H1 (cell line): ENCODE data around the gene BCL2L1. TPM values are rescaled to one million over a fixed set of nuclear protein-coding genes. Genes with fewer than 3 reads are reported as not detected.

Experiments
- CTCF ChIA-PET: fragments of 300-600 bp; sonication (Branson Sonifier 250); formaldehyde crosslinking; loops from one replicate; lab custom pipeline; 2021; ENCODE audit not compliant: partially characterized antibody; lab: Charles Lee
- POLR2A ChIA-PET: fragments of 300-600 bp; sonication (Branson Sonifier 250); formaldehyde crosslinking; loops from one replicate; lab custom pipeline; 2021; ENCODE audit warnings: inconsistent platforms; ENCODE audit not compliant: partially characterized antibody; lab: Charles Lee
- DNase-seq, 2 experiments: peaks; one replicate each; pipeline versions ENCODE4 v3.0.0 to v3.0.0-alpha.2; 2010 to 2022; ENCODE audit warnings: low spot score in 2 of 2, low read depth in 1 of 2, mixed read lengths in 1 of 2
- FAIRE-seq: peaks from 2 replicates; lab custom pipeline; 2011; peaks lifted over from hg19 to GRCh38; lab: Jason Lieb, UNC
- H2AFZ ChIP-seq: 2 replicates; pipeline ENCODE4 v1.8.1; 2012; ENCODE audit warnings: low read length, inconsistent platforms
- H2AK5ac ChIP-seq: 2 replicates; pipeline ENCODE4 v1.6.1; 2013; ENCODE audit warnings: low read depth, low read length
- H2BK120ac ChIP-seq: replicated peaks from 2 replicates; pipeline ENCODE3; 2013; ENCODE audit warnings: low read depth, low read length, inconsistent platforms
- H2BK12ac ChIP-seq: 2 replicates; pipeline ENCODE4 v1.6.1; 2013; ENCODE audit warnings: low read depth, low read length
- H2BK15ac ChIP-seq: 2 replicates; pipeline ENCODE4 v1.6.1; 2013; ENCODE audit warnings: low read length
- H2BK20ac ChIP-seq: 2 replicates; pipeline ENCODE4 v1.6.1; 2013; ENCODE audit warnings: low read length
- H2BK5ac ChIP-seq: 2 replicates; pipeline ENCODE4 v1.6.1; 2013; ENCODE audit warnings: low read depth, low read length
- H3K14ac ChIP-seq: 2 replicates; pipeline ENCODE4 v1.6.1; 2013; ENCODE audit warnings: inconsistent platforms; ENCODE audit not compliant: insufficient read length
- H3K18ac ChIP-seq: 2 replicates; pipeline ENCODE4 v1.6.1; 2013; ENCODE audit warnings: low read length; ENCODE audit errors: extremely low read depth
- H3K23ac ChIP-seq: 2 replicates; pipeline ENCODE4 v1.6.1; 2013; ENCODE audit warnings: inconsistent platforms; ENCODE audit not compliant: insufficient read length
- H3K23me2 ChIP-seq: 2 replicates; pipeline ENCODE4 v1.6.1; 2013; ENCODE audit warnings: low read depth, low read length
- H3K27ac ChIP-seq: 2 replicates; pipeline ENCODE4 v1.6.1; 2011; ENCODE audit warnings: low read depth, low read length, inconsistent platforms
- H3K27me3 ChIP-seq, 4 experiments: replicated peaks in 1 of 4; 1 replicate in 1 of 4; 2 replicates in 3 of 4; pipeline versions ENCODE4 v1.6.1 to v1.8.1; 2011 to 2013; ENCODE audit warnings: low read length in 3 of 4, mild to moderate bottlenecking in 3 of 4, inconsistent platforms in 2 of 4, mixed read lengths in 2 of 4, moderate library complexity in 1 of 4; ENCODE audit not compliant: control insufficient read depth in 3 of 4, insufficient read depth in 3 of 4; ENCODE audit errors: extremely low read depth in 1 of 4
- H3K36me3 ChIP-seq, 4 experiments: 2 replicates each; pipeline versions ENCODE4 v1.6.1 to v1.8.1; 2011 to 2013; ENCODE audit warnings: mild to moderate bottlenecking in 4 of 4, low read length in 3 of 4, moderate library complexity in 2 of 4, control low read depth in 1 of 4, inconsistent platforms in 1 of 4; ENCODE audit not compliant: insufficient read depth in 4 of 4, control insufficient read depth in 2 of 4
- H3K4ac ChIP-seq: replicated peaks from 2 replicates; pipeline ENCODE3; 2013; ENCODE audit warnings: low read length, low read depth, mixed read lengths, inconsistent platforms; ENCODE audit not compliant: insufficient read length
- H3K4me1 ChIP-seq, 4 experiments: replicated peaks in 1 of 4; 1 replicate in 1 of 4; 2 replicates in 3 of 4; pipeline versions ENCODE4 v1.6.1 to v1.8.1; 2011 to 2013; ENCODE audit warnings: low read length in 3 of 4, inconsistent platforms in 2 of 4, mixed read lengths in 1 of 4; ENCODE audit not compliant: insufficient read depth in 4 of 4, control insufficient read depth in 3 of 4
- H3K4me2 ChIP-seq, 2 experiments: 2 replicates each; pipeline versions ENCODE4 v1.6.1 to v1.8.1; 2011 to 2013; ENCODE audit warnings: low read depth in 2 of 2, low read length in 2 of 2, control low read depth in 1 of 2, inconsistent platforms in 1 of 2, mild to moderate bottlenecking in 1 of 2; ENCODE audit not compliant: insufficient read depth in 1 of 2
- H3K4me3 ChIP-seq, 4 experiments: fragments of 200-600, 300-600 bp in 1 of 4; sonication (generic), shearing (Covaris generic), sonication (Bioruptor Twin) in 1 of 4; 2 replicates each; pipeline versions ENCODE4 v1.5.1 to v1.8.1; 2011 to 2016; ENCODE audit warnings: low read length in 4 of 4, low read depth in 3 of 4, control low read depth in 2 of 4, inconsistent platforms in 2 of 4, mild to moderate bottlenecking in 2 of 4, mixed read lengths in 1 of 4, moderate library complexity in 1 of 4; ENCODE audit not compliant: insufficient read depth in 2 of 4; ENCODE audit errors: extremely low read depth in 1 of 4
- H3K56ac ChIP-seq: replicated peaks from 2 replicates; pipeline ENCODE3; 2013; ENCODE audit warnings: low read depth, mild to moderate bottlenecking, mixed read lengths, low read length, inconsistent platforms; ENCODE audit not compliant: insufficient read length
- H3K79me1 ChIP-seq: 2 replicates; pipeline ENCODE4 v1.6.1; 2013; ENCODE audit warnings: low read depth, low read length, control low read depth
- H3K79me2 ChIP-seq, 2 experiments: 2 replicates each; pipeline versions ENCODE4 v1.6.1 to v1.8.1; 2012 to 2013; ENCODE audit warnings: low read length in 2 of 2, mild to moderate bottlenecking in 2 of 2, inconsistent platforms in 1 of 2; ENCODE audit not compliant: insufficient read depth in 2 of 2, control insufficient read depth in 1 of 2
- H3K9ac ChIP-seq, 4 experiments: replicated peaks in 1 of 4; 1 replicate in 1 of 4; 2 replicates in 3 of 4; pipeline versions ENCODE4 v1.6.1 to v1.8.1; 2011 to 2013; ENCODE audit warnings: low read depth in 3 of 4, low read length in 3 of 4, control low read depth in 2 of 4, mild to moderate bottlenecking in 2 of 4, moderate library complexity in 2 of 4, inconsistent platforms in 1 of 4; ENCODE audit errors: extremely low read depth in 1 of 4
- H3K9me3 ChIP-seq, 2 experiments: 2 replicates each; pipeline versions ENCODE4 v1.6.1 to v1.8.1; 2012 to 2013; ENCODE audit warnings: mild to moderate bottlenecking in 2 of 2, moderate library complexity in 2 of 2, control low read depth in 1 of 2, inconsistent platforms in 1 of 2, low read depth in 1 of 2, low read length in 1 of 2, mixed read lengths in 1 of 2; ENCODE audit not compliant: insufficient read depth in 2 of 2
- H4K20me1 ChIP-seq, 2 experiments: replicated peaks in 1 of 2; 2 replicates each; pipeline versions ENCODE3 to v1.8.1; 2011 to 2013; ENCODE audit warnings: inconsistent platforms in 2 of 2, low read length in 2 of 2, mild to moderate bottlenecking in 1 of 2; ENCODE audit not compliant: insufficient read depth in 2 of 2, control insufficient read depth in 1 of 2
- H4K5ac ChIP-seq: 2 replicates; pipeline ENCODE4 v1.6.1; 2013; ENCODE audit warnings: low read length, low read depth, mixed read lengths, inconsistent platforms; ENCODE audit not compliant: insufficient read length
- H4K8ac ChIP-seq: 2 replicates; pipeline ENCODE4 v1.8.0; 2013; ENCODE audit warnings: mild to moderate bottlenecking, moderate library complexity, low read length, inconsistent platforms; ENCODE audit not compliant: insufficient read depth; ENCODE audit errors: extremely low read depth
- H4K91ac ChIP-seq: replicated peaks from 2 replicates; pipeline ENCODE3; 2013; ENCODE audit warnings: low read length, mixed read lengths, inconsistent platforms; ENCODE audit not compliant: insufficient read length
- SRF ChIP-seq: IDR thresholded peaks from 2 replicates; pipeline ENCODE4 v1.6.1; 2011; ENCODE audit warnings: mild to moderate bottlenecking, low read depth, low read length, moderate library complexity
- TBP ChIP-seq: IDR thresholded peaks from 2 replicates; pipeline ENCODE4 v1.6.1; 2011; ENCODE audit warnings: low read depth, low read length, improper control_type of control experiment
- WGBS, 2 experiments: shearing (Covaris generic) in 1 of 2; methylation state at CpG; one replicate each; pipeline versions ENCODE4 v1.1.6 to v1.1.7; 2013 to 2015; ENCODE audit warnings: low lambda C conversion rate in 2 of 2, mixed read lengths in 2 of 2, inconsistent platforms in 1 of 2, low coverage in 1 of 2, missing lambda C conversion rate in 1 of 2; ENCODE audit not compliant: insufficient replicate concordance in 2 of 2, insufficient coverage in 1 of 2, insufficient read length in 1 of 2; ENCODE audit errors: extremely low coverage in 1 of 2, missing lambda C conversion rate in 1 of 2; 5-methylcytosine and 5-hydroxymethylcytosine counted together
- polyA plus RNA-seq, 7 experiments: library from polyadenylated mRNA; depleted of rRNA in 3 of 7; stranded (reverse) in 5 of 7; unstranded in 2 of 7; fragments of >200 nt in 5 of 7; fragments of 200-250 nt in 2 of 7; gene quantifications; 1 replicate in 5 of 7; 2 replicates in 1 of 7; 4 replicates in 1 of 7; pipeline versions ENCODE4 v1.2.1 to v1.2.3, GENCODE V29; 2011 to 2013; ENCODE audit warnings: missing spikeins in 2 of 7, mixed read lengths in 2 of 7
- total RNA-seq: library from RNA; stranded (reverse); fragmentation: NEBNext Ultra II Directional; extraction: Animal tissue kit (Norgen Biotek cat#: 25700); gene quantifications from 2 replicates; pipeline ENCODE4 v1.2.1, GENCODE V29; 2021
- TF ChIP-seq, protein P1 (sequence below): IDR thresholded peaks from 2 replicates; pipeline ENCODE4 v1.6.1; 2012; ENCODE audit warnings: inconsistent platforms

Gene BCL2L1
- total and polyA plus RNA-seq, 2 of the 8 experiments (the other 6 are each of a cell fraction or from before 2014, with no cell fraction given): 64.9 to 66.1 TPM

DNA sequence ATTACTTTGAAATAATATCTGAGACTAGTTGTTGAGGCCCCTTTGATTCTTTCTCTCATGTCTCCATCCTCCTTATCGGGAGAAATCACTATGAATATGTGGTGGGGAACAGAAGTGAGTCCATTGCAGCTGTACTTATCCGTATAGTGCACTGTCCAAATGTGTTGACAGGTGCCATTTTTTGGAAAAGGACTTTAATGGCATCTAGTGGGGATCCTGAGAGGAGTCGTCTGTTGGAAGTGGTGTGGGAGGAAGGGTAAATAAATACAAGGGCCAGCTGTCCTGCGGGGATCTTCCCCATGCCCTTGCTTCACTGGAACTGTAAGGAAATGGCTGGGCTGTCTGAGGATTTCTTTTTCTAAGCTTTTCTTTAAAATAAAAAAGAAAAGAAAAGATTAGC lies 35.9 kb upstream of the BCL2L1 start:
- no peak overlapping the region for H2AK5ac ChIP-seq
- no peak overlapping the region for H4K5ac ChIP-seq
- no peak overlapping the region for H3K23ac ChIP-seq
- H2BK5ac ChIP-seq: no peak overlapping the region
- H3K56ac ChIP-seq: no peak overlapping the region
- H3K4me3 ChIP-seq: no peak overlapping the region
- FAIRE-seq (no peak), DNase-seq (no peak)
- ChIA-PET CTCF (interaction anchor here (1.1 kb wide), 1 partner anchor 9 kb away, joined by 3 read pairs; no protein-coding TSS in a partner anchor), POLR2A (interaction anchor here (1.5 kb wide), 1 partner anchor 26 kb away, joined by 3 read pairs; no protein-coding TSS in a partner anchor)
- H4K91ac ChIP-seq: no peak overlapping the region
- TF ChIP-seq, protein P1, sequence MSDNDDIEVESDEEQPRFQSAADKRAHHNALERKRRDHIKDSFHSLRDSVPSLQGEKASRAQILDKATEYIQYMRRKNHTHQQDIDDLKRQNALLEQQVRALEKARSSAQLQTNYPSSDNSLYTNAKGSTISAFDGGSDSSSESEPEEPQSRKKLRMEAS: no peak
- TF ChIP-seq SRF (no peak), TBP (no peak)
- no peak overlapping the region for H2BK15ac ChIP-seq
- H3K18ac ChIP-seq: no peak overlapping the region
- no peak overlapping the region for H3K4me2 ChIP-seq
- no peak overlapping the region for H3K9ac ChIP-seq
- peaks cover 0 to 51% of the 10 kb centered on the region in 2 experiments; a peak in 2 of 4 replicates for H3K79me2 ChIP-seq
- H4K8ac ChIP-seq: no peak overlapping the region
- WGBS, 2 experiments: 91% methylated on average over 4 of the region's 4 CpGs; no CpG with 5 or more reads in 1 of the 2 experiments
- H2BK12ac ChIP-seq: no peak overlapping the region
- no peak overlapping the region for H3K4ac ChIP-seq
- H4K20me1 ChIP-seq: peaks cover 0 to 6% of the 10 kb centered on the region in 2 experiments
- H3K27ac ChIP-seq: no peak overlapping the region
- H2BK120ac ChIP-seq: no peak overlapping the region
- no peaks in the 10 kb centered on the region for H3K9me3 ChIP-seq
- no peaks in the 10 kb centered on the region for H3K23me2 ChIP-seq
- no peaks in the 10 kb centered on the region for H3K27me3 ChIP-seq
- no peak overlapping the region for H2BK20ac ChIP-seq
- H3K14ac ChIP-seq: no peak overlapping the region
- no peaks in the 10 kb centered on the region for H3K4me1 ChIP-seq
- H3K79me1 ChIP-seq: 0 out of 2 replicates have a peak, but pooled peaks cover 3% of the 10 kb centered on the region
- peaks cover 18 to 36% (median 23%) of the 10 kb centered on the region in 4 experiments; a peak in 7 of 8 replicates for H3K36me3 ChIP-seq
- no peak overlapping the region for H2AFZ ChIP-seq
